A673 (cell line): ENCODE measurements around the gene PRSS21. TPM values are rescaled to one million over a fixed set of nuclear protein-coding genes. Genes with fewer than 3 reads are reported as not detected.

Source experiments
- BruUV-seq: library from RNA; stranded (reverse); fragments of 400-500 nt; replicated peaks from 2 replicates; lab custom pipeline; 2021; lab: Mats Ljungman, UMichigan
- CTCF ChIA-PET: fragments of 300-600 bp; sonication (Branson Sonifier 250); formaldehyde crosslinking; loops from one replicate; lab custom pipeline; 2022; ENCODE audit warnings: antibody characterized with exemption; lab: Charles Lee
- POLR2A ChIA-PET: fragments of 300-600 bp; sonication (Branson Sonifier 250); formaldehyde crosslinking; loops from one replicate; lab custom pipeline; 2022; ENCODE audit warnings: antibody characterized with exemption; ENCODE audit not compliant: low non-redundant PET; lab: Charles Lee
- DNase-seq: peaks from one replicate; pipeline ENCODE4 v3.0.0-alpha.2; 2015; ENCODE audit warnings: low spot score
- H3K27ac ChIP-seq: fragments of 200-600 bp; sonication (generic); 2 replicates; pipeline ENCODE4 v1.5.1; 2016; ENCODE audit warnings: mixed run types, low read depth, mild to moderate bottlenecking, mixed read lengths, antibody characterized with exemption, low read length; ENCODE audit not compliant: poor library complexity, severe bottlenecking
- H3K27me3 ChIP-seq: fragments of 200-600 bp; sonication (generic); replicated peaks from 2 replicates; pipeline ENCODE4 v1.6.1; 2017; ENCODE audit warnings: mixed run types, low read depth, mild to moderate bottlenecking, mixed read lengths, antibody characterized with exemption, low read length; ENCODE audit not compliant: insufficient read depth, poor library complexity
- H3K36me3 ChIP-seq: fragments of 200-600 bp; sonication (generic); 2 replicates; pipeline ENCODE4 v1.6.1; 2016; ENCODE audit warnings: mixed run types, mild to moderate bottlenecking, mixed read lengths, antibody characterized with exemption, low read length; ENCODE audit not compliant: insufficient read depth, poor library complexity, severe bottlenecking
- H3K4me1 ChIP-seq: fragments of 200-600 bp; sonication (generic); 2 replicates; pipeline ENCODE4 v1.6.1; 2017; ENCODE audit warnings: mixed run types, mild to moderate bottlenecking, mixed read lengths, antibody characterized with exemption, low read length; ENCODE audit not compliant: insufficient read depth, poor library complexity, severe bottlenecking
- H3K4me3 ChIP-seq: fragments of 200-600 bp; sonication (generic); 2 replicates; pipeline ENCODE4 v1.5.1; 2016; ENCODE audit warnings: low read depth, mixed run types, mild to moderate bottlenecking, mixed read lengths, low read length; ENCODE audit not compliant: poor library complexity, severe bottlenecking
- H3K9me3 ChIP-seq: fragments of 200-600 bp; sonication (generic); 2 replicates; pipeline ENCODE4 v1.6.1; 2016; ENCODE audit warnings: mixed run types, low read depth, mild to moderate bottlenecking, mixed read lengths, antibody characterized with exemption, low read length; ENCODE audit not compliant: poor library complexity, severe bottlenecking
- EZH2 ChIP-seq: fragments of 200-600 bp; sonication (generic); IDR thresholded peaks from 2 replicates; pipeline ENCODE4 v1.6.1; 2017; ENCODE audit warnings: borderline replicate concordance, low read depth, mild to moderate bottlenecking, mixed read lengths, antibody characterized with exemption, low read length; ENCODE audit not compliant: poor library complexity, severe bottlenecking
- intact Hi-C: fragments of 100-400 bp; cut with micrococcal nuclease; formaldehyde crosslinking; loops from one replicate; pipeline ENCODE4 v1.10.0; 2022; ENCODE audit not compliant: unreplicated experiment
- total RNA-seq: library from RNA; stranded (reverse); gene quantifications from 2 replicates; pipeline ENCODE4 v1.2.3, GENCODE V29; 2021
- TF ChIP-seq, protein P1 (sequence below): fragments of 300-800, 200-600 bp; sonication (generic); conservative IDR thresholded peaks from 2 replicates; pipeline ENCODE4 v1.5.1; 2017; ENCODE audit warnings: low read depth, mild to moderate bottlenecking, antibody characterized with exemption, low read length, moderate library complexity, mixed read lengths

PRSS21 gene
- total RNA-seq, 1 experiment from 2014 or later, result not detected

- ChIA-PET POLR2A (no interaction called here), CTCF (no interaction called here)
- Histone ChIP-seq H3K27me3 (peaks cover 56% of the 10 kb centered on the region), H3K4me3 (no peak overlapping the region), H3K9me3 (no peaks in the 10 kb centered on the region), H3K36me3 (no peaks in the 10 kb centered on the region), H3K27ac (no peak overlapping the region), H3K4me1 (no peaks in the 10 kb centered on the region)
- BruUV-seq, result no TSS peak
- TF ChIP-seq, protein P1, sequence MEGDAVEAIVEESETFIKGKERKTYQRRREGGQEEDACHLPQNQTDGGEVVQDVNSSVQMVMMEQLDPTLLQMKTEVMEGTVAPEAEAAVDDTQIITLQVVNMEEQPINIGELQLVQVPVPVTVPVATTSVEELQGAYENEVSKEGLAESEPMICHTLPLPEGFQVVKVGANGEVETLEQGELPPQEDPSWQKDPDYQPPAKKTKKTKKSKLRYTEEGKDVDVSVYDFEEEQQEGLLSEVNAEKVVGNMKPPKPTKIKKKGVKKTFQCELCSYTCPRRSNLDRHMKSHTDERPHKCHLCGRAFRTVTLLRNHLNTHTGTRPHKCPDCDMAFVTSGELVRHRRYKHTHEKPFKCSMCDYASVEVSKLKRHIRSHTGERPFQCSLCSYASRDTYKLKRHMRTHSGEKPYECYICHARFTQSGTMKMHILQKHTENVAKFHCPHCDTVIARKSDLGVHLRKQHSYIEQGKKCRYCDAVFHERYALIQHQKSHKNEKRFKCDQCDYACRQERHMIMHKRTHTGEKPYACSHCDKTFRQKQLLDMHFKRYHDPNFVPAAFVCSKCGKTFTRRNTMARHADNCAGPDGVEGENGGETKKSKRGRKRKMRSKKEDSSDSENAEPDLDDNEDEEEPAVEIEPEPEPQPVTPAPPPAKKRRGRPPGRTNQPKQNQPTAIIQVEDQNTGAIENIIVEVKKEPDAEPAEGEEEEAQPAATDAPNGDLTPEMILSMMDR, result no peak
- no peak for TF ChIP-seq EZH2
- DNase-seq, result no peak
- intact Hi-C loops, result no loop called here
Measured at GRCh38 chr16:2786061-2786825, 30.8 kb upstream of the PRSS21 start.

DNA sequence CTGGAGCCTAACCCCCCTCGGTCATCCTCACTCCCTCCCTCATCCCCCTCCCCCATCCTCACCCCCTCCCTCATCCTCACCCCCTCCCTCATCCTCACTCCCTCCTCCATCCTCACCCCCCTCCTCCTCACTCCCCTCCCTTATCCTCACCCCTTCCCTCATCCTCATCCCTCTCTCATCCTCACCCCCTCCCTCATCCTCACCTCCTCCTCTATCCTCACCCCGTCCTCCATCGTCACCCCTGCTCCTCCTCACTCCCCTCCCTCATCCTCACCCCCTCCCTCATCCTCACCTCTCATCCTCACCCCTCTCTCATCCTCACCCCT, 30.2 kb upstream of the PRSS21 start:
- no TSS peak for BruUV-seq

DNA sequence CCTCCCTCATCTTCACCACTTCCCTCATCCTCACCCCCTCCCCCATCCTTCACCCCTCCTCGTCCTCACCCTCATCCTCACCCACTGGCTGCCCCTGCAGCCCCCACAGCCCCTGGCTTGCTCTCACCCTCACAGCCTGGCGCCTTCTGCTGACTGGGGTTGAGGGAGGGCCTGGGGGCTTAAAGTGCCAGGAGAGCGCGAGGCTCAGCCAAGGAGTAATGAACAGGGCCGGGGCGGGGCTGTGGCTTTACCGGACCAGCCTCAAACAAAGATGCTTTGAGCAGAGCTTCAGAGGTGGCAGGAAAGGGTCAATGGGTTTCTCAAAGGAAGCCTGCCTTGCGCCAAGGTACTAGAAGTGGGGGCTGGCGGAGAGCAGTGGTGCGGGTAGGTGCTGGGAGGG, 29.6 kb upstream of the PRSS21 start, which contains the start of gene PRSS33:
TSS of gene PRSS33 (minus strand) at position 155 of the 400 bp plus-strand sequence. CDS start 1,013 bp downstream, outside the sequence.
- intact Hi-C loops, result no loop called here
- Histone ChIP-seq H3K36me3 (no peaks in the 10 kb centered on the region), H3K4me1 (no peaks in the 10 kb centered on the region), H3K27me3 (peaks cover 66% of the 10 kb centered on the region), H3K9me3 (no peaks in the 10 kb centered on the region), H3K4me3 (no peak within 1 kb of the TSS), H3K27ac (no peak within 1 kb of the TSS)
- TF ChIP-seq, protein P1, result no peak
- TF ChIP-seq EZH2, result no peak
- BruUV-seq, result no TSS peak
- POLR2A ChIA-PET, result no interaction called here
- CTCF ChIA-PET, result no interaction called here
- DNase-seq, result no peak

More for the DNA sequence above, 30.2 kb upstream of the PRSS21 start:
- intact Hi-C loops, result no loop called here
- Histone ChIP-seq H3K27me3 (peaks cover 60% of the 10 kb centered on the region), H3K4me1 (no peaks in the 10 kb centered on the region), H3K36me3 (no peaks in the 10 kb centered on the region), H3K9me3 (no peaks in the 10 kb centered on the region), H3K4me3 (no peak overlapping the region), H3K27ac (no peak overlapping the region)
- no peak for TF ChIP-seq EZH2
- TF ChIP-seq, protein P1, result no peak
- POLR2A ChIA-PET, result no interaction called here
- CTCF ChIA-PET, result no interaction called here
- no peak for DNase-seq
